SKM-1 (cell line): Measurements from ENCODE around the gene KRTAP9-2.
"Not testable (repeated sequence)": the region's sequence is repeated elsewhere in the genome, so short reads cannot be mapped to it uniquely, and the experiment has no call there.

Experiments used
- DNase-seq: peaks from one replicate; lab custom pipeline; 2025; ENCODE audit not compliant: unreplicated experiment; lab: John Stamatoyannopoulos, UW

KRTAP9-2 gene, protein sequence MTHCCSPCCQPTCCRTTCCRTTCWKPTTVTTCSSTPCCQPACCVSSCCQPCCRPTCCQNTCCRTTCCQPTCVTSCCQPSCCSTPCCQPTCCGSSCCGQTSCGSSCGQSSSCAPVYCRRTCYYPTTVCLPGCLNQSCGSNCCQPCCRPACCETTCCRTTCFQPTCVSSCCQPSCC

DNA sequence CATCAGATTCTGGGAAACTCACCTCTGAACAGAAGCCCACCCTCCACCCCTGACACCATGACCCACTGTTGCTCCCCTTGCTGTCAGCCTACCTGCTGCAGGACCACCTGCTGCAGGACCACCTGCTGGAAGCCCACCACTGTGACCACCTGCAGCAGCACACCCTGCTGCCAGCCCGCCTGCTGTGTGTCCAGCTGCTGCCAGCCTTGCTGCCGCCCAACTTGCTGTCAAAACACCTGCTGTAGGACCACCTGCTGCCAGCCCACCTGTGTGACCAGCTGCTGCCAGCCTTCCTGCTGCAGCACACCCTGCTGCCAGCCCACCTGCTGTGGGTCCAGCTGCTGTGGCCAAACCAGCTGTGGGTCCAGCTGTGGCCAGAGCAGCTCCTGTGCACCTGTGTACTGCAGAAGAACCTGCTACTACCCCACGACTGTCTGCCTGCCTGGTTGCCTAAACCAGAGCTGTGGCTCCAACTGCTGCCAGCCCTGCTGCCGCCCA is at the start of gene KRTAP9-2:
Gene KRTAP9-2 (plus strand): TSS at position 51 of the 498 bp plus-strand sequence. CDS start 7 bp downstream, at position 58.
- DNase-seq = not testable (repeated sequence)

- no peak for DNase-seq
Observed at GRCh38 chr17:41176744-41177387, 49.6 kb upstream of the KRTAP9-2 start.

DNA sequence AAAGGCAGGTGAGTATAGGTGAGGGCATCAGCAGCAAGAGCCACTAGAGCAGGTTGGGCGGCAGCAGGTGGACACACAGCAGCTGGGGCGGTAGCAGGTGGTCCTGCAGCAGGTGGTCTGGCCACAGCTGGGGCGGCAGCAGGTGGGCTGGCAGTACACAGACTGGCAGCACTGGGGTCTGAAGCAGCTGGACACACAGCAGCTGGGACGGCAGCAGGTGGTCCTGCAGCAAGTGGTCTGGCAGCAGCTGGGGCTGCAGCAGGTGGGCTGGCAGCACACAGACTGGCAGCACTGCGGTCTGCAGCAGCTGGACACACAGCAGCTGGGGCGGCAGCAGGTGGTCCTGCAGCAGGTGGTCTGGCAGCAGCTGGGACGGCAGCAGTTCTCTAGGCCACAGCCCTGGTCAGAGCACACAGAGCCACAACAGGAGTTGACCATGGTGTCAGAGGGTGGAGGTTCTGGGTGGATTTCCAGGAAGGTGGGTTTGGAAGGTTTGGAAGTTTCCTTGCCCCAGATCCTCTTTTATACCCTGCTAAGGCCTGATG is 48.6 kb upstream of the KRTAP9-2 start, which contains the start of gene KRTAP4-2:
Gene KRTAP4-2 (minus strand): TSS at position 495 of the 545 bp plus-strand sequence. CDS start 57 bp downstream, at position 438.
- DNase-seq = no peak

DNA sequence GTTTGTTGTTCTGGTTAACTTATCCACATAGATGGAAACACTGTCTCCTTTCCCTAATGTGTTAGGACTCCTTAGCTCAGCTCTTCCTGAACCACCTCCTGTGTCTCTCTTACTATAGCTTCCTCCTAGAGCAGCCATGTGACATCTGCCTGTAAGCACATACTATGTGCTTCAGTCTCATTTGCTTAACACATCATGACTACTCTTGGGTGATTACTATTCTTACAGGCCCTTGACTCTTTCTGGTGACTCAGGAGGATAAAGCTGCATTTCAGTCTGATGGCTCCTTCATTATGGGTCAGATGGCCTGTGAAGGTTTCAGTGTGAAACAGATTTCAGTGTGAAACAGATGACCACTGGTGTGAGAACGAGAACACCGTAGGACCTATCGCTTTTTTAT is 48.1 kb upstream of the KRTAP9-2 start:
- no peak for DNase-seq

DNA sequence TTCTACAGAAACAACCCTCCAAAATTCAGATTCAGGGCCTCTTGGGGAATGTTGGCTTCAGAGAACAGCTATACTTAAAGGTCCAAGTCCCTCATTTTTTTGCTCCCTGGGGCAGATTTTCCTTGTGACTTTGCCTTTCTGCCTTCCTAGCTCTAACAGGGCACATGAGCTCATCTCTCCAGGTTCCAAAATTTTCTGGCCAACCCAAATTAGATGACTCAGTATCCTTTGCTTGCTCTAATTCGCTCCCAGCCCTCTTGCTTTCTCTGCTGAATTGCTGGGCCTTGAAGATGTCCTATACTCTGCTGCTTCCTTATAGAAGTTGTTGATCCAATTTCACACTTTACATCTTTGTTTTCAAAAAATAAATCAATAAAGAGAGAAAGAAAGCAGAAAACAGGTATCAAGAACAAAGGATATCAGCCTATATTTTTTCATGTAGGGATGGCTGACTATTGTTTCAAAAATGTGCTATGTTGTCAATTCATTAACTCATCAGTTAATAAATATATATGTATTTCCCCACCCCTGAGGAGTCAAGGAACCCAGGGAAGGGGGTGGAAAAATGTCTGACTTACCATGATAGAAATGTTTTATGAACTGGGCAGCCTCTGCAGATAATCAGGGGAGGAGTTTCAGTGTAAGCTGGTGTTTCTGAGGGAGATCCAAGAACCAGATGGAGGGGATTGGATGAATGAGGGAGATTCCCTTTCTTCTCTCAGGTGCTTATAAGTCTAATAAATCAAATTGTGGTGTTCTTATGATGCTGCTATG is 47.4 kb upstream of the KRTAP9-2 start:
- no peak for DNase-seq

DNA sequence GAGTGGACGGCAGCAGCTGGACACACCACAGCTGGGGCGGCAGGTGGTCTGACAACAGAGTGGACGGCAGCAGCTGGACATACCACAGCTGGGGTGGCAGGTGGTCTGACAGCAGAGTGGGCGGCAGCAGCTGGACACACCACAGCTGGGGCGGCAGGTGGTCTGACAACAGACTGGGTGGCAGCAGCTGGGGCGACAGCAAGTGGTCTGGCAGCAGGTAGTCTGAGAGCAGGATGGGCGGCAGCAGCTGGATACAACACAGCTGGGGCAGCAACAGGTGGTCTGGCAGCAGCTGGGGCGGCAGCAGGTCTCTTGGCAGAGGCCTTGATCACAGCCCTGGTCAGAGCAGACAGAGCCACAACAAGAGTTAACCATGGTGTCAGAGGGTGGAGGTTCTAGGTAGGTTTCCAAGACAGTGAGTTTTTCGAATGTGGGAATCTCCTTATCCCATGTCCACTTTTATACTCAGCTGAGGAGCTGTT is 41.9 kb upstream of the KRTAP9-2 start, which contains the start of gene KRTAP4-1:
Gene KRTAP4-1 (minus strand): TSS at position 432 of the 482 bp plus-strand sequence. CDS start 57 bp downstream, at position 375.
- DNase-seq = no peak

GRCh38 chr17:41185001-41185400 is 41.4 kb upstream of the KRTAP9-2 start:
- no peak for DNase-seq

DNA sequence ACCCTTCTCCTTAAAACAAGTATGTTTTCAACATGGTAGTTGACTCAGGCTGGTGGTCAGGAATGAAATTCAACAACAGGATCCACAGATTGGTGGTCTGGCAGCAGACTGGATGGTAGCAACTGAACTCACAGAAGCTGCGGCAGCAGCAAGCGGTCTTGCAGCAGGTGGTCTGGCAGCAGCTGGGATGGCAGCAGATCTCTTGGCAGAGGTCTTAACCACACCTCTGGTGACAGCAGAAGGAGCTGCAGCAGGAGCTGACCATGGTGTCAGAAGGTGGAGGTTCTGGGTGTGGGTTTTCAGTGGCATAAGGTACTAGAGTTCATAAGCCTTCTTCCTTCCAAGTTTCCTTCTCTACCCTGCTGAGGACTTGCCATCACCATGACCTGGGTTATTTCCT is 39.6 kb upstream of the KRTAP9-2 start:
- DNase-seq = no peak

GRCh38 chr17:41189837-41190318 is 36.6 kb upstream of the KRTAP9-2 start, which contains the start of gene KRTAP9-1:
Gene KRTAP9-1 (plus strand): TSS chr17:41189887. CDS start chr17:41189887, 0 bp downstream.
- DNase-seq = not testable (repeated sequence)

DNA sequence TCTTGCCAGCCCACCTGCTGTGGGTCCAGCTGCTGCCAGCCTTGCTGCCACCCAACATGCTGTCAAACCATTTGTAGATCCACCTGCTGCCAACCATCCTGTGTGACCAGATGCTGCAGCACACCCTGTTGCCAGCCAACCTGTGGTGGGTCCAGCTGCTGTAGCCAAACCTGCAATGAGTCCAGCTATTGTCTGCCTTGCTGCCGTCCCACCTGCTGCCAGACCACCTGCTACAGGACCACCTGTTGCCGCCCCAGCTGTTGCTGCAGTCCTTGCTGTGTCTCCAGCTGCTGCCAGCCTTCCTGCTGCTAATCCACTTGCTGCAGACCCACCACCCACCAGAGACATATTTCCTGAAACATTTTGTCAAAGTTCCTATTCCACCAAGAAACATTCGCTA is 36.1 kb upstream of the KRTAP9-2 start:
- DNase-seq = no peak

DNA sequence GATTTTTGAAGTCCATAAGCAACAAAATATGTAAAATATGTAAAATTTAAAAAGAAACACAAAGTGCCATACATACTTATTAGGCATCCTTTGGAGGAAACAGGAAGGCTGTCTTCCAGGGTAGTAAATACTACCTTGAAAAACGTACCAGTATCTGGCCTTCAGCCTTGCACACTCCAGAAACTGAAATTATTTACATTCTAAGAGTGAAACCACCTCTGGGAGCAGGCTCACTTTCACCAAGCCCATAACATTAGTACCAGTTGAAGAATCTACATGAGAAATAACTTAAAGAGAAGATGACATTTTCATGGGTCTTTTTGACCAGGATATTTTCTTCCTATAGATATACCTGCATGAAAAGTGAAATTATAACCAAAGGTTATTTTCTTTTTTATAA is 30.4 kb upstream of the KRTAP9-2 start:
- DNase-seq = no peak

DNA sequence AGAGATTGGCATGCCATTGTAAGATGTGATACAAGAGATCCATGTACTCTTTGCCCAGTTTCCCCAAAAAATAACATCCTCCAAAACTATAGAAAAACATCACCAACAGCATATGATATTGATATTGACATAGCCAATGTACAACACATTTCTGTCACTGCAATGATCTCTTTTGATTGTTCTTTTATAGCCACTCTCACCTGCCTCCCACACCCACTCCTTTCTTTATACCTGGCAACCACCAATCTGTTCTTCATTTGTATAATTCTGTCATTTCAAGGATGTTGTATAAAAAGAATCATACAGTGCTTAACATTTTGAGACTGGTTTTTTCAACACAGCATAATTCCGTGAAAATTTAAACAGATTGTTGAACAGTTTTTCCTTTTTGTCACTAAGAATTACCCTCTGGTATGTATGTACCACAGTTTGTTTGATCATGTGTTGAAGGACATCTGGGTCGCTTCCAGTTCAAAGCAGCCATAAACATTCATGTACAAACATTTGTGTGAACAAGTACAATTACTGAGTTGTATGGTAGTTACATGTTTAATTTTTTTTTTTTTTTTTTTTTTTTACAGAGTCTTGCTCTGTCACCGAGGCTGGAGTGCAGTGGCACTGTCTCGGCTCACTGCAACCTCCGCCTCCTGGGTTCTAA is 26.9 kb upstream of the KRTAP9-2 start:
- no peak for DNase-seq

DNA sequence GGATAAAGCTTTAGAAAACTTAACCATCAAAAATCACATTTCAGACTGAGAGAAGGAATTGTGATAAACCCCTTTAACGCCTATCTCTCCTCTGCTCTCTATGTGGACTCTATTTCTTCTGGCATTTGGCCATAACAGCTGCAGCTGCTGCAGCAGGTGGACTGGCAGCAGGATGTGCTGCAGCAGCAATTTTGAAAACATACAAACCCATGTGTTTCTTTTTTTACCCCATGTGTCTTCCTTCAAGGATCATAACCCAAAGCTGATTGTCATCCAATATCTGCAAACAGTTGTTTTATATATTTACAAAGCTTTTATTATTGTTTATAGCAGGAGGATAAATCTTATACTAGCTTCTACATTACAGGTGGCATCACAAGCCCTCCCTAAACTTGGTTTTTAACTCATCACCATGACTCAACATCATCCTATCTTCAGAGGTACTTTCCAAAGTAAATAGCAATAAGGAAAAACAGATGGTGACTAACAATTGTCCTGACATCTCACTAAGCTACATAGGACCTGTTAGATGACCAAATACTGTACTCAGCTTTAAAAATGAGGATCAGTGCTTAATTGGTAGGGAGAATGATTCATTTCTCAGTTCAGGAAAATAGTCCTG is 14.5 kb upstream of the KRTAP9-2 start:
- DNase-seq = no peak

DNA sequence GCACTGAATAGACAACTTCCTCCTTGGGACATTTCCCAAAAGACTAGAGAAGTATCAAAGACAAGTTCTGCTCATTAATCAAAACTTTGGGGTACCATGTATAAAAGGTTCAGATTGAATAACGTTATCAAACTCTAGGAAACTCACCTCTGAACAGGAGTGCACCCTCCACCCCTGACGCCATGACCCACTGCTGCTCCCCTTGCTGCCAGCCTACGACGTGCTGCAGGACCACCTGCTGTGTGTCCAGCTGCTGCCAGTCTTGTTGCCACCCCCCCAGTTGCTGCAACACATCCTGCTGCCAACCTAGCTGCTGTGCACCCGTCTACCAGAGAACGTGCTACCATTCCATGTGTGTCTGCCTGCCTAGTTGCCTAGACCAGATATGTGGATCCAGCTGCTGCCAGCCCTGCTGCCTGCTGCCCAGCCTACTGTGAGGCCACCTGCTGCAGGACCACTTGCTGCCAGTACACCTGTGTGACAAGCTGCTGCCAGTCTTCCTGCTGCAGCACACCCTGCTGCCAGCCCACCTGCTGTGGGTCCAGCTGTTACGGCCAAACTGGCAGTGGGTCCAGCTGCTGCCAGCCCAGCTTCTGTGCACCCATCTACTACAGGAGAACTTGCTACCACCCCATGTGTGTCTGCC is 13.8 kb upstream of the KRTAP9-2 start:
- DNase-seq = no peak

GRCh38 chr17:41215681-41216080 is 10.8 kb upstream of the KRTAP9-2 start:
- DNase-seq = no peak

DNA sequence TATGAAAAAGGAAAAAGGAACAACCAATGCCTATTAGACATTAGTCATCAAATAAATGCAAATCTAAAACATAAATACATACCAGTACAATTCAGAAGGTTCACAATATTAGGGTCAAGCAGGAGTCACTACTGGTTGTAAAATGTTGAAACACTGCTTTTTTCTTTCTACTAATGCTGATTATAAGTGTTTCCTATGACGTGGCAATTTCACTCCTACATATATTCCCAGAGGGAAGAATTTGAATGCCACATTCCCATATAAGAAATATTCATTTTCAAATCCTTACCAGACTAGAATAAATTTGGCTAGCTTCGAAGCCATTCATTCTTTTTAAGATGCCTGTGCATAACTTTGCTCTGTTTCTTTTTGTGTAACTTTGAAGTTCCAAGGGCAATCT is 2.6 kb upstream of the KRTAP9-2 start:
- DNase-seq = no peak

GRCh38 chr17:41226051-41226450 is 397 bp upstream of the KRTAP9-2 start:
- DNase-seq = no peak

DNA sequence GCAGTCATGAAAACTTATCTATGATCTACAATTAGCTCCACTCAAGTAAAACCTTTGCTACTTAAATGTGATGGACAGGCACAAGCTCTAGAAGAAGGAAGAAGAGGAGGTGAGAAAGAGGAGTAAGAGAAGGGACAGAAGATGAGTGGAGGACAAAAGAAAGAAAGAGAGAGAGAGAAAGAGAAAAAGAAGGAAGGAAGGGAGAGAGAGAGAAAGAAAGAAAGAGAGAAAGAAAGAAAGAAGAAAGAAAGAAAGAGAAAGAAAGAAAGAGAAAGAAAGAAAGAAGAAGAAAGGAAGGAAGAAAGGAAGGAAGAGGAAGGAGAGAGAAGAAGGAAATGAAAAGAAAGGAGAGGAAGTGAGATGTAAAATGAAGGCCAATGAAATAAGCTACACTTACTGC is 3.6 kb downstream of the KRTAP9-2 start:
- DNase-seq = no peak

- DNase-seq = no peak
Observed at GRCh38 chr17:41231731-41232130, 5.3 kb downstream of the KRTAP9-2 start.
